GM12878 (cell line): ENCODE results near the gene RAD51B. TPM values are rescaled to one million over a fixed set of nuclear protein-coding genes. Genes with fewer than 3 reads are reported as not detected.

Source experiments
- ATAC-seq: fragments of 200-7000 bp; cut with Tn5 transposase; 3 replicates; pipeline ENCODE4 v1.9.1; 2020; ENCODE audit warnings: mild to moderate bottlenecking, moderate library complexity
- BruUV-seq: library from RNA; stranded (reverse); fragments of 400-500 nt; replicated peaks from 2 replicates; lab custom pipeline; 2021; lab: Mats Ljungman, UMichigan
- CTCF ChIA-PET: fragments of 300-600 bp; sonication (Branson Sonifier 250); formaldehyde crosslinking; extraction: SDS; loops from one replicate; lab custom pipeline; 2021; ENCODE audit warnings: inconsistent platforms; lab: Yijun Ruan, JAX
- POLR2A ChIA-PET: fragments of 350-600 bp; formaldehyde crosslinking; extraction: SDS; loops from one replicate; lab custom pipeline; 2021; ENCODE audit warnings: inconsistent platforms; lab: Charles Lee
- RAD21 ChIA-PET: fragments of 300-600 bp; sonication (Branson Sonifier 250); formaldehyde crosslinking; loops from one replicate; lab custom pipeline; 2023; ENCODE audit warnings: antibody characterized with exemption; ENCODE audit not compliant: unreplicated experiment; lab: Charles Lee
- SMC1A ChIA-PET: fragments of 300-600 bp; sonication (Branson Sonifier 250); formaldehyde crosslinking; loops from one replicate; lab custom pipeline; 2023; ENCODE audit not compliant: unreplicated experiment, uncharacterized antibody; lab: Charles Lee
- DNase-seq: peaks from one replicate; pipeline ENCODE4 v3.0.0-alpha.2; 2011; ENCODE audit warnings: low read depth, low spot score
- FAIRE-seq: peaks from 3 replicates; lab custom pipeline; 2011; peaks lifted over from hg19 to GRCh38; lab: Jason Lieb, UNC
- H2AFZ ChIP-seq: 2 replicates; pipeline ENCODE4 v1.6.0; 2011; ENCODE audit warnings: low read depth, low read length, control low read depth; ENCODE audit not compliant: control insufficient read depth
- H3K27ac ChIP-seq: 2 replicates; pipeline ENCODE4 v1.5.1; 2011; ENCODE audit warnings: control low read depth; ENCODE audit not compliant: control insufficient read depth, insufficient read depth
- H3K27me3 ChIP-seq, 2 experiments: replicated peaks in 1 of 2; 2 replicates each; pipeline versions ENCODE4 v1.6.0 to v1.6.1; 2011; ENCODE audit warnings: low read length in 1 of 2; ENCODE audit not compliant: control insufficient read depth in 2 of 2, insufficient read depth in 2 of 2
- H3K36me3 ChIP-seq, 2 experiments: 2 replicates each; pipeline ENCODE4 v1.5.1; 2011; ENCODE audit warnings: low read length in 1 of 2; ENCODE audit not compliant: control insufficient read depth in 2 of 2, insufficient read depth in 2 of 2
- H3K4me1 ChIP-seq: 2 replicates; pipeline ENCODE4 v1.6.1; 2011; ENCODE audit warnings: mild to moderate bottlenecking, low read length, moderate library complexity, mixed read lengths; ENCODE audit not compliant: control insufficient read depth, insufficient read depth
- H3K4me2 ChIP-seq: 2 replicates; pipeline ENCODE4 v1.6.0; 2011; ENCODE audit warnings: control low read depth; ENCODE audit not compliant: control insufficient read depth, insufficient read depth
- H3K4me3 ChIP-seq: fragments of 200-600 bp; sonication (generic); 2 replicates; pipeline ENCODE4 v1.5.1; 2016
- H3K79me2 ChIP-seq: 2 replicates; pipeline ENCODE4 v1.6.0; 2011; ENCODE audit warnings: low read length; ENCODE audit not compliant: control insufficient read depth, insufficient read depth
- H3K9ac ChIP-seq: 2 replicates; pipeline ENCODE4 v1.8.0; 2011; ENCODE audit warnings: low read length, control low read depth, mixed read lengths; ENCODE audit not compliant: control insufficient read depth, insufficient read depth
- H3K9me3 ChIP-seq: replicated peaks from 3 replicates; pipeline ENCODE4 v1.5.1; 2011; ENCODE audit warnings: mild to moderate bottlenecking, low read length; ENCODE audit not compliant: control insufficient read depth, insufficient read depth
- H4K20me1 ChIP-seq: 2 replicates; pipeline ENCODE4 v1.6.0; 2011; ENCODE audit not compliant: control insufficient read depth, insufficient read depth
- CREB1 ChIP-seq: IDR thresholded peaks from 2 replicates; pipeline ENCODE4 v1.6.1; 2012; ENCODE audit warnings: low read depth, mild to moderate bottlenecking, inconsistent platforms
- JUND ChIP-seq: IDR thresholded peaks from 2 replicates; pipeline ENCODE4 v1.6.1; 2012; ENCODE audit warnings: low read depth, mild to moderate bottlenecking, low read length, improper control_type of control experiment, moderate library complexity
- MYB ChIP-seq: fragments of 150-350 bp; IDR thresholded peaks from 2 replicates; pipeline ENCODE4 v1.6.1; 2014; ENCODE audit warnings: mild to moderate bottlenecking, low read depth, low read length, borderline replicate concordance
- SREBF1 ChIP-seq: IDR thresholded peaks from 2 replicates; pipeline ENCODE4 v1.6.1; 2012; ENCODE audit warnings: mild to moderate bottlenecking, low read length
- WRNIP1 ChIP-seq: IDR thresholded peaks from 2 replicates; pipeline ENCODE4 v1.6.1; 2011; ENCODE audit warnings: low read depth, low read length, improper control_type of control experiment, borderline replicate concordance
- ZBTB33 ChIP-seq: fragments of 450-650 bp; IDR thresholded peaks from 2 replicates; pipeline ENCODE4 v1.6.1; 2017; ENCODE audit warnings: mild to moderate bottlenecking
- WGBS: methylation state at CpG from one replicate; pipeline ENCODE4 v1.1.6; 2016; ENCODE audit warnings: low lambda C conversion rate; ENCODE audit not compliant: insufficient replicate concordance, insufficient coverage; ENCODE audit errors: missing lambda C conversion rate; 5-methylcytosine and 5-hydroxymethylcytosine counted together
- in situ Hi-C: fragments of 300-500 bp; cut with MboI; formaldehyde crosslinking; loops from 9 replicates; pipeline ENCODE4 v1.14.3; 2018; ENCODE audit warnings: mixed read lengths
- intact Hi-C: fragments of 100-400 bp; cut with micrococcal nuclease; formaldehyde crosslinking; loops from one replicate; pipeline ENCODE4 v1.14.2; 2022; ENCODE audit not compliant: unreplicated experiment
- polyA plus RNA-seq, 11 experiments: library from polyadenylated mRNA; depleted of rRNA in 4 of 11; unstranded in 6 of 11; stranded (reverse) in 5 of 11; fragments of >200 nt; fragmentation: Nextera tagmentation in 4 of 11; fragmentation: Illumina TruSeq in 1 of 11; extraction: Ambion mirVana in 4 of 11; extraction: Trizol in 1 of 11; gene quantifications; 1 replicate in 1 of 11; 2 replicates in 10 of 11; pipeline versions ENCODE4 v1.2.1 to v1.2.3, GENCODE V29; 2011 to 2016; ENCODE audit warnings: inconsistent platforms in 2 of 11, missing spikeins in 2 of 11, low read depth in 1 of 11
- total RNA-seq, 4 experiments: library from RNA; depleted of rRNA in 3 of 4; stranded (reverse); fragments of >200 nt in 3 of 4; fragmentation: Illumina TruSeq in 1 of 4; extraction: Trizol in 1 of 4; gene quantifications; 2 replicates each; pipeline versions ENCODE4 v1.2.1 to v1.2.3, GENCODE V29; 2013 to 2021

The RAD51B gene
- total and polyA plus RNA-seq, 10 of the 15 experiments (the other 5 are each of a cell fraction or from before 2014, with no cell fraction given) = 9.8 to 26.8 (median 21.3) TPM

- no peak for FAIRE-seq
- H3K79me2 ChIP-seq = no peaks in the 10 kb centered on the region
- in situ Hi-C loops = no loop called here
- H3K9ac ChIP-seq = no peak overlapping the region
- ChIA-PET POLR2A (no interaction called here), SMC1A (interaction anchor here (1.4 kb wide), 1 partner anchor 9 kb away, joined by 5 read pairs; no protein-coding TSS in a partner anchor), CTCF (interaction anchor here (0.5 to 0.6 kb wide), 2 partner anchors 202 to 805 kb away, joined by 3 read pairs; no protein-coding TSS in a partner anchor), RAD21 (interaction anchor here (0.6 kb wide), 1 partner anchor 18 kb away, joined by 4 read pairs; no protein-coding TSS in a partner anchor)
- H3K4me2 ChIP-seq = no peak overlapping the region
- DNase-seq = no peak
- WGBS = 85% methylated on average over 6 of the region's 6 CpGs
- no peak for TF ChIP-seq MYB
- TF ChIP-seq JUND = no peak
- TF ChIP-seq CREB1 = no peak
- no peak for TF ChIP-seq WRNIP1
- TF ChIP-seq ZBTB33 = no peak
- no peak for TF ChIP-seq SREBF1
- H3K27me3 ChIP-seq = no peaks in the 10 kb centered on the region
- BruUV-seq = no TSS peak
- H3K4me3 ChIP-seq = no peak overlapping the region
- H3K27ac ChIP-seq = no peak overlapping the region
- no peak overlapping the region for H2AFZ ChIP-seq
- intact Hi-C loops = no loop called here
- H4K20me1 ChIP-seq = no peaks in the 10 kb centered on the region
- no peaks in the 10 kb centered on the region for H3K36me3 ChIP-seq
- no peaks in the 10 kb centered on the region for H3K4me1 ChIP-seq
- no peak for ATAC-seq
- peaks cover 1% of the 10 kb centered on the region; the same call in 1 of the 3 replicates for H3K9me3 ChIP-seq
These were observed 881.6 kb downstream of the RAD51B start for GRCh38 chr14:68701001-68701741.
